C4-2B (cell line): Measurements from ENCODE around the gene OR10A6.

Source experiments
- CTCF ChIP-seq: fragments of 450-650 bp; conservative IDR thresholded peaks from 2 replicates; pipeline ENCODE4 v1.5.1; 2017; ENCODE audit warnings: mild to moderate bottlenecking
- ZFX ChIP-seq: fragments of 450-650 bp; IDR thresholded peaks from 2 replicates; pipeline ENCODE4 v1.6.1; 2017

GRCh38 chr11:7889985-7890384 is 41.1 kb downstream of the OR10A6 start:
- no peak for TF ChIP-seq CTCF
- no peak for TF ChIP-seq ZFX
